Parathyroid adenoma (tissue), 2 donors: ENCODE data around the gene CACNA1C.

ENCODE experiments used
- H2AFZ ChIP-seq: fragments of 300-600 bp; sonication (generic); one replicate; pipeline ENCODE4 v1.7.0; 2017; ENCODE audit warnings: antibody characterized with exemption, mild to moderate bottlenecking
- H3K27ac ChIP-seq: fragments of 300-600 bp; sonication (generic); one replicate; pipeline ENCODE4 v1.7.0; 2017
- H3K27me3 ChIP-seq: fragments of 300-600 bp; sonication (generic); one replicate; pipeline ENCODE4 v1.7.0; 2017; ENCODE audit warnings: low read length; ENCODE audit not compliant: control insufficient read depth, insufficient read depth
- H3K36me3 ChIP-seq: fragments of 300-600 bp; sonication (generic); one replicate; pipeline ENCODE4 v1.7.0; 2017; ENCODE audit warnings: low read length; ENCODE audit not compliant: control insufficient read depth, insufficient read depth
- H3K4me1 ChIP-seq: fragments of 300-600 bp; sonication (generic); one replicate; pipeline ENCODE4 v1.7.0; 2017; ENCODE audit warnings: control low read depth
- H3K4me2 ChIP-seq: fragments of 300-600 bp; sonication (generic); one replicate; pipeline ENCODE4 v1.7.0; 2017; ENCODE audit warnings: low read length
- H3K4me3 ChIP-seq: fragments of 300-600 bp; sonication (generic); one replicate; pipeline ENCODE4 v1.7.0; 2017; ENCODE audit warnings: low read depth, low read length
- H3K79me2 ChIP-seq: fragments of 300-600 bp; sonication (generic); one replicate; pipeline ENCODE4 v1.7.0; 2017; ENCODE audit warnings: control low read depth
- H3K9ac ChIP-seq: fragments of 300-600 bp; sonication (generic); one replicate; pipeline ENCODE4 v1.7.0; 2017; ENCODE audit warnings: mild to moderate bottlenecking
- H3K9me3 ChIP-seq: fragments of 300-600 bp; sonication (generic); one replicate; pipeline ENCODE4 v1.7.0; 2017; ENCODE audit warnings: low read length; ENCODE audit not compliant: control insufficient read depth
- TF ChIP-seq, protein P1 (sequence below): fragments of 300-600 bp; sonication (generic); IDR thresholded peaks from one replicate; pipeline ENCODE4 v1.7.0; 2017; ENCODE audit warnings: antibody characterized with exemption, mild to moderate bottlenecking
- donor health status: primary hyperparathyroidism.

Gene CACNA1C

DNA sequence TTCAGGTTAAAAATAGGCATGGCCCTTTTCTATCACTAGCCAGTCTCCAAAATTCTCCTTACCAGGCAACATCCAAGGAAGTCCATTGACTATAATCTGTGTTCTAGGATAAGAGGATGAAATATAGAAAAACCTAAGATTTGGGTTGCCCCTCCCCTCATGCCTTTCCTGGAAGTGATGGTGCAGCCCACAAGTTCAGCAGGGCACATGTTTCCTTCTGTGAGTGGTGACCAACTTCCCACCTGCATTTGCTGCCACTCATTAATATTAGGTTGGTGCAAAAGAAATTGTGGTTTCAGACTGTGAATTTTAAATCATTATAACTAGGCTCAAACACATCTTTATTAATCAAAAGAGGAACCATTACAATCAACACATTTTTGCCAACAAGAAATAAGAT lies 491.4 kb downstream of the CACNA1C start:
- Histone ChIP-seq H3K36me3 (no peaks in the 10 kb centered on the region), H3K27me3 (no peaks in the 10 kb centered on the region), H3K4me3 (no peak overlapping the region), H3K79me2 (no peaks in the 10 kb centered on the region), H3K9ac (no peak overlapping the region), H3K4me2 (no peak overlapping the region), H2AFZ (no peak overlapping the region), H3K4me1 (peaks cover 13% of the 10 kb centered on the region), H3K9me3 (no peaks in the 10 kb centered on the region), H3K27ac (no peak overlapping the region)
- TF ChIP-seq, protein P1, sequence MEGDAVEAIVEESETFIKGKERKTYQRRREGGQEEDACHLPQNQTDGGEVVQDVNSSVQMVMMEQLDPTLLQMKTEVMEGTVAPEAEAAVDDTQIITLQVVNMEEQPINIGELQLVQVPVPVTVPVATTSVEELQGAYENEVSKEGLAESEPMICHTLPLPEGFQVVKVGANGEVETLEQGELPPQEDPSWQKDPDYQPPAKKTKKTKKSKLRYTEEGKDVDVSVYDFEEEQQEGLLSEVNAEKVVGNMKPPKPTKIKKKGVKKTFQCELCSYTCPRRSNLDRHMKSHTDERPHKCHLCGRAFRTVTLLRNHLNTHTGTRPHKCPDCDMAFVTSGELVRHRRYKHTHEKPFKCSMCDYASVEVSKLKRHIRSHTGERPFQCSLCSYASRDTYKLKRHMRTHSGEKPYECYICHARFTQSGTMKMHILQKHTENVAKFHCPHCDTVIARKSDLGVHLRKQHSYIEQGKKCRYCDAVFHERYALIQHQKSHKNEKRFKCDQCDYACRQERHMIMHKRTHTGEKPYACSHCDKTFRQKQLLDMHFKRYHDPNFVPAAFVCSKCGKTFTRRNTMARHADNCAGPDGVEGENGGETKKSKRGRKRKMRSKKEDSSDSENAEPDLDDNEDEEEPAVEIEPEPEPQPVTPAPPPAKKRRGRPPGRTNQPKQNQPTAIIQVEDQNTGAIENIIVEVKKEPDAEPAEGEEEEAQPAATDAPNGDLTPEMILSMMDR: no peak

- Histone ChIP-seq H3K27me3 (no peaks in the 10 kb centered on the region), H3K4me2 (no peak overlapping the region), H3K79me2 (no peaks in the 10 kb centered on the region), H3K9me3 (no peaks in the 10 kb centered on the region), H3K4me1 (no peaks in the 10 kb centered on the region), H3K27ac (no peak overlapping the region), H2AFZ (no peak overlapping the region), H3K9ac (no peak overlapping the region), H3K4me3 (no peak overlapping the region), H3K36me3 (no peaks in the 10 kb centered on the region)
- TF ChIP-seq, protein P1: no peak
These were observed 494.7 kb downstream of the CACNA1C start for GRCh38 chr12:2547273-2548044.

GRCh38 chr12:2548081-2548480 lies 495.3 kb downstream of the CACNA1C start:
- H2AFZ ChIP-seq: no peak overlapping the region
- no peak overlapping the region for H3K9ac ChIP-seq
- H3K27ac ChIP-seq: no peak overlapping the region
- no peaks in the 10 kb centered on the region for H3K36me3 ChIP-seq
- no peak overlapping the region for H3K4me3 ChIP-seq
- no peak overlapping the region for H3K4me2 ChIP-seq
- no peaks in the 10 kb centered on the region for H3K27me3 ChIP-seq
- TF ChIP-seq, protein P1: no peak
- no peaks in the 10 kb centered on the region for H3K9me3 ChIP-seq
- H3K4me1 ChIP-seq: no peaks in the 10 kb centered on the region
- H3K79me2 ChIP-seq: no peaks in the 10 kb centered on the region

DNA sequence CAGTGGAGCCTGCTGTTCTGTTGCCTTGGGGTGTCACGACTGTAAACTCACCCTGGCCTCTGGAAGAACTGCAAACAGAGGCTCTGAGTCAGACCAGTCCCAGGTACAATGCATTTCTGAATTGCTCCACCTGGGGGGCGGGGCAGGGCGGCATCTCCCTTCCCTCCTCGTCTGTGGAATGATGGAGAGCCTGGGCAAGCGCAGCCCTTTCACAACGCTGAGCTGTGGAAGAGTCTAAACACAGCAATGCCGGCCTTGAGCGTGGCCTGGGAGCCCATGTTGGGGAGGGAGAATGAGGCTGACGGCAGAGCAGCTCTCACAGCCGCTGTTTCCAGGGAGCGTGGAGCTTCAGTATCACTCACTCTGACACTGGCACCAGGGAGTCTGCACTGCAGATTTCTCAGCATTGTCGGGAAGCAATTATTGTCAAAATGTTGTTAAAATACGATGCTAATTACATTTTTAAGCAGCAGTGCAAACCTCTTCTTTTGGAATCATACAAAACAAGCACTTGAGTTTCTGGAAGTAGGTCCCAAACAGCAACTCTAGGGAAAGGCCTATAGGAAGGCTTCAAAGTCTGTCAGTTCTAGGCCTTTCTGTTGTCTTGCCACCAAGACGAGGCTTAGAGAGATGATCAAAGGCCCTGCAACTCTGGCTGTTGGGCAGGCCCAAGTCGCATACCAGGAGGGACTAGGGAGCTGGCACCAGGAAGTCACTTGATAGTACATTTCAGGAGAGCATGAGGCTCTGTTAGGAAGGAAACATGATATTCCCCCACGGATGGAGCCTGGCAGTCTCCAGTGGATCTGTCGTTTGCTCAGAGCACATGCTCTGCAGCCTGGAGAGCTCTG lies 498.0 kb downstream of the CACNA1C start:
- no peak overlapping the region for H3K4me3 ChIP-seq
- no peaks in the 10 kb centered on the region for H3K79me2 ChIP-seq
- TF ChIP-seq, protein P1: no peak
- no peak overlapping the region for H2AFZ ChIP-seq
- H3K27ac ChIP-seq: no peak overlapping the region
- no peak overlapping the region for H3K9ac ChIP-seq
- H3K9me3 ChIP-seq: no peaks in the 10 kb centered on the region
- H3K27me3 ChIP-seq: no peaks in the 10 kb centered on the region
- no peaks in the 10 kb centered on the region for H3K4me1 ChIP-seq
- no peaks in the 10 kb centered on the region for H3K36me3 ChIP-seq
- H3K4me2 ChIP-seq: no peak overlapping the region
